ENCODE data around the gene GATAD1.
"Not testable (repeated sequence)": the region's sequence is repeated elsewhere in the genome, so short reads cannot be mapped to it uniquely, and the experiment has no call there.

- TF ChIP-seq, protein P1, sequence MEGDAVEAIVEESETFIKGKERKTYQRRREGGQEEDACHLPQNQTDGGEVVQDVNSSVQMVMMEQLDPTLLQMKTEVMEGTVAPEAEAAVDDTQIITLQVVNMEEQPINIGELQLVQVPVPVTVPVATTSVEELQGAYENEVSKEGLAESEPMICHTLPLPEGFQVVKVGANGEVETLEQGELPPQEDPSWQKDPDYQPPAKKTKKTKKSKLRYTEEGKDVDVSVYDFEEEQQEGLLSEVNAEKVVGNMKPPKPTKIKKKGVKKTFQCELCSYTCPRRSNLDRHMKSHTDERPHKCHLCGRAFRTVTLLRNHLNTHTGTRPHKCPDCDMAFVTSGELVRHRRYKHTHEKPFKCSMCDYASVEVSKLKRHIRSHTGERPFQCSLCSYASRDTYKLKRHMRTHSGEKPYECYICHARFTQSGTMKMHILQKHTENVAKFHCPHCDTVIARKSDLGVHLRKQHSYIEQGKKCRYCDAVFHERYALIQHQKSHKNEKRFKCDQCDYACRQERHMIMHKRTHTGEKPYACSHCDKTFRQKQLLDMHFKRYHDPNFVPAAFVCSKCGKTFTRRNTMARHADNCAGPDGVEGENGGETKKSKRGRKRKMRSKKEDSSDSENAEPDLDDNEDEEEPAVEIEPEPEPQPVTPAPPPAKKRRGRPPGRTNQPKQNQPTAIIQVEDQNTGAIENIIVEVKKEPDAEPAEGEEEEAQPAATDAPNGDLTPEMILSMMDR (IDR thresholded peaks at IDR 0.05), result not testable (repeated sequence)
- not testable (repeated sequence) for TF ChIP-seq POLR2A (IDR thresholded peaks at IDR 0.05)
These were observed 28.7 kb downstream of the GATAD1 start for GRCh38 chr7:92475851-92476590.
